Astrocyte (in vitro differentiated cells and primary cell): ENCODE data around the gene NOSTRIN. TPM values are rescaled to one million over a fixed set of nuclear protein-coding genes. Genes with fewer than 3 reads are reported as not detected.
A peak's percentile ranks its signal among the peaks of the same experiment; 100 is the strongest.

Experiments
- DNase-seq: peaks from one replicate; pipeline ENCODE4 v3.0.0-alpha.2; 2010; ENCODE audit warnings: low read depth
- FAIRE-seq: peaks from 2 replicates; lab custom pipeline; 2011; peaks lifted over from hg19 to GRCh38; lab: Jason Lieb, UNC
- H2AFZ ChIP-seq: 2 replicates; pipeline ENCODE4 v1.6.0; 2012; ENCODE audit warnings: low read depth, low read length, inconsistent platforms
- H3K27ac ChIP-seq: 2 replicates; pipeline ENCODE4 v1.5.1; 2011; ENCODE audit warnings: low read depth, low read length, inconsistent platforms
- H3K27me3 ChIP-seq: 2 replicates; pipeline ENCODE4 v1.6.0; 2011; ENCODE audit warnings: low read length, inconsistent platforms; ENCODE audit not compliant: insufficient read depth
- H3K36me3 ChIP-seq: 2 replicates; pipeline ENCODE4 v1.5.1; 2011; ENCODE audit warnings: low read length, inconsistent platforms; ENCODE audit not compliant: insufficient read depth
- H3K4me1 ChIP-seq: 2 replicates; pipeline ENCODE4 v1.5.1; 2011; ENCODE audit warnings: low read length, inconsistent platforms; ENCODE audit not compliant: insufficient read depth
- H3K4me2 ChIP-seq: 2 replicates; pipeline ENCODE4 v1.6.0; 2012; ENCODE audit warnings: low read length, inconsistent platforms
- H3K4me3 ChIP-seq: 2 replicates; pipeline ENCODE4 v1.5.1; 2011; ENCODE audit warnings: low read depth, mild to moderate bottlenecking, low read length, inconsistent platforms; ENCODE audit not compliant: insufficient read depth
- H3K79me2 ChIP-seq: 2 replicates; pipeline ENCODE4 v1.6.0; 2012; ENCODE audit warnings: mild to moderate bottlenecking, low read length, inconsistent platforms; ENCODE audit not compliant: insufficient read depth
- H3K9ac ChIP-seq: 2 replicates; pipeline ENCODE4 v1.6.0; 2012; ENCODE audit warnings: mild to moderate bottlenecking, low read length, inconsistent platforms
- H3K9me3 ChIP-seq: 2 replicates; pipeline ENCODE4 v1.5.1; 2012; ENCODE audit warnings: low read depth, mild to moderate bottlenecking, low read length, inconsistent platforms; ENCODE audit not compliant: insufficient read depth
- H4K20me1 ChIP-seq: 2 replicates; pipeline ENCODE4 v1.6.0; 2012; ENCODE audit warnings: low read length, inconsistent platforms; ENCODE audit not compliant: insufficient read depth
- H3K27ac Mint-ChIP-seq: one replicate; pipeline ENCODE4 v1.8.0; 2021; ENCODE audit warnings: mild to moderate bottlenecking, mixed read lengths; ENCODE audit not compliant: unreplicated experiment
- H3K27me3 Mint-ChIP-seq: one replicate; pipeline ENCODE4 v1.8.0; 2021; ENCODE audit warnings: low read depth, mixed read lengths; ENCODE audit not compliant: unreplicated experiment
- H3K36me3 Mint-ChIP-seq: one replicate; pipeline ENCODE4 v1.8.0; 2021; ENCODE audit warnings: low read depth, mixed read lengths; ENCODE audit not compliant: unreplicated experiment
- H3K4me1 Mint-ChIP-seq: one replicate; pipeline ENCODE4 v1.8.0; 2021; ENCODE audit warnings: low read depth, mixed read lengths; ENCODE audit not compliant: unreplicated experiment
- H3K4me3 Mint-ChIP-seq: one replicate; pipeline ENCODE4 v1.8.0; 2021; ENCODE audit warnings: mild to moderate bottlenecking, moderate library complexity, mixed read lengths; ENCODE audit not compliant: unreplicated experiment
- H3K9me3 Mint-ChIP-seq: one replicate; pipeline ENCODE4 v1.8.0; 2021; ENCODE audit warnings: mild to moderate bottlenecking, mixed read lengths; ENCODE audit not compliant: unreplicated experiment
- CTCF ChIP-seq: IDR thresholded peaks from 2 replicates; pipeline ENCODE4 v1.5.1; 2011; ENCODE audit warnings: low read depth, mild to moderate bottlenecking, inconsistent platforms, low read length, moderate library complexity; ENCODE audit not compliant: insufficient read depth
- EZH2 ChIP-seq: IDR thresholded peaks from 2 replicates; pipeline ENCODE4 v1.6.1; 2012; ENCODE audit warnings: mild to moderate bottlenecking, low read length, inconsistent platforms; ENCODE audit not compliant: insufficient read depth
- total RNA-seq: library from RNA; stranded (reverse); gene quantifications from 2 replicates; pipeline ENCODE4 v1.2.1, GENCODE V29; 2021

NOSTRIN gene
- total RNA-seq, 1 donor from 2014 or later = not detected

- no peaks in the 10 kb centered on the region for H3K4me1 ChIP-seq
- TF ChIP-seq CTCF (peak; percentile 79), EZH2 (no peak)
- H4K20me1 ChIP-seq = no peaks in the 10 kb centered on the region
- H3K4me2 ChIP-seq = no peak overlapping the region
- H3K27me3 Mint-ChIP-seq = no peaks in the 10 kb centered on the region
- no peak overlapping the region for H3K9ac ChIP-seq
- no peaks in the 10 kb centered on the region for H3K36me3 ChIP-seq
- H3K4me3 Mint-ChIP-seq = no peak overlapping the region
- H3K27ac ChIP-seq = no peak overlapping the region
- peaks cover 2% of the 10 kb centered on the region for H3K9me3 Mint-ChIP-seq
- no peak overlapping the region for H3K27ac Mint-ChIP-seq
- no peaks in the 10 kb centered on the region for H3K4me1 Mint-ChIP-seq
- H3K27me3 ChIP-seq = no peaks in the 10 kb centered on the region
- H2AFZ ChIP-seq = no peak overlapping the region
- FAIRE-seq = no peak
- H3K36me3 Mint-ChIP-seq = peaks cover 10% of the 10 kb centered on the region
- peak; percentile 22 for DNase-seq
- H3K79me2 ChIP-seq = no peaks in the 10 kb centered on the region
- H3K9me3 ChIP-seq = no peaks in the 10 kb centered on the region
- H3K4me3 ChIP-seq = no peak overlapping the region
These were observed 28.5 kb upstream of the NOSTRIN start for GRCh38 chr2:168773719-168774521.

- no peaks in the 10 kb centered on the region for H3K36me3 ChIP-seq
These were observed 26.6 kb upstream of the NOSTRIN start for GRCh38 chr2:168775837-168776236.

More at GRCh38 chr2:168775837-168776236, 26.6 kb upstream of the NOSTRIN start:
- no peak overlapping the region for H2AFZ ChIP-seq
- DNase-seq (no peak), FAIRE-seq (no peak)
- no peaks in the 10 kb centered on the region for H3K27me3 ChIP-seq
- Mint-ChIP-seq H3K4me3 (no peak overlapping the region), H3K27ac (no peak overlapping the region), H3K9me3 (peaks cover 2% of the 10 kb centered on the region), H3K4me1 (peaks cover 1% of the 10 kb centered on the region), H3K36me3 (peaks cover 4% of the 10 kb centered on the region), H3K27me3 (no peaks in the 10 kb centered on the region)
- H3K9me3 ChIP-seq = no peaks in the 10 kb centered on the region
- H3K4me3 ChIP-seq = no peak overlapping the region
- H4K20me1 ChIP-seq = no peaks in the 10 kb centered on the region
- H3K27ac ChIP-seq = no peak overlapping the region
- TF ChIP-seq EZH2 (no peak), CTCF (no peak)
- no peak overlapping the region for H3K4me2 ChIP-seq
- no peaks in the 10 kb centered on the region for H3K4me1 ChIP-seq
- no peaks in the 10 kb centered on the region for H3K79me2 ChIP-seq
- H3K9ac ChIP-seq = no peak overlapping the region
